Measurements from ENCODE around the gene FRAT1. TPM values are rescaled to one million over a fixed set of nuclear protein-coding genes. Genes with fewer than 3 reads are reported as not detected.

Gene FRAT1
- total and polyA plus RNA-seq, 2 of the 13 experiments (the other 11 are each of a cell fraction or from before 2014, with no cell fraction given), result 1.7 to 2.3 TPM

- TF ChIP-seq ZNF335 (CRISPR knock-in tag; IDR thresholded peaks at IDR 0.05), result peak; percentile 87
- no peak for TF ChIP-seq IRF1 (CRISPR knock-in tag; IDR thresholded peaks at IDR 0.05; ENCODE audit: low read depth)
- TF ChIP-seq FOXK2 (IDR thresholded peaks at IDR 0.05), result no peak
- no peak; the same call in 1 of the 2 replicates for TF ChIP-seq FOXA3 (CRISPR knock-in tag; IDR thresholded peaks at IDR 0.05)
- no peak for TF ChIP-seq SMC3 (IDR thresholded peaks at IDR 0.05; ENCODE audit: low read length)
- no peak for TF ChIP-seq ZNF446 (CRISPR knock-in tag; IDR thresholded peaks at IDR 0.05)
- no peak for TF ChIP-seq ATAD3A (CRISPR knock-in tag; IDR thresholded peaks at IDR 0.05)
- TF ChIP-seq RORA (CRISPR knock-in tag; IDR thresholded peaks at IDR 0.05), result no peak
- TF ChIP-seq ZNF619 (CRISPR knock-in tag; IDR thresholded peaks at IDR 0.05), result peak; percentile 92
- no peak for TF ChIP-seq EEA1 (CRISPR knock-in tag; IDR thresholded peaks at IDR 0.05; ENCODE audit: borderline replicate concordance)
- TF ChIP-seq RBFOX2 (IDR thresholded peaks at IDR 0.05; ENCODE audit: low read depth, low read length), result peak; percentile 90
- TF ChIP-seq ELK4 (CRISPR knock-in tag; IDR thresholded peaks at IDR 0.05; ENCODE audit: borderline replicate concordance), result no peak
- 0 out of 2 replicates have a peak, but pooled peaks have one; percentile 24 for TF ChIP-seq ZSCAN9 (CRISPR knock-in tag; IDR thresholded peaks at IDR 0.05; ENCODE audit: borderline replicate concordance)
- TF ChIP-seq ZNF674 (CRISPR knock-in tag; IDR thresholded peaks at IDR 0.05; ENCODE audit: low read depth), result no peak
- TF ChIP-seq NFIB (CRISPR knock-in tag; IDR thresholded peaks at IDR 0.05; ENCODE audit: borderline replicate concordance), result no peak
- peak; percentile 75 for TF ChIP-seq JARID2 (CRISPR knock-in tag; IDR thresholded peaks at IDR 0.05; ENCODE audit: insufficient replicate concordance)
- TF ChIP-seq ZNF574 (CRISPR knock-in tag; IDR thresholded peaks at IDR 0.05), result peak; percentile 77; the same call in 1 of the 2 replicates
- no peak for TF ChIP-seq ZNF564 (CRISPR knock-in tag; IDR thresholded peaks at IDR 0.05)
- TF ChIP-seq NFAT5 (CRISPR knock-in tag; IDR thresholded peaks at IDR 0.05), result peak; percentile 89; the same call in 1 of the 2 replicates
Observed at GRCh38 chr10:97292097-97292861, 26.8 kb upstream of the FRAT1 start, which contains the start of gene ARHGAP19 (continued).

Data from HepG2 (cell line).